Mucosa of rectum (tissue), 2 donors: Measurements from ENCODE around the gene FOXD4L6.
"Not testable (repeated sequence)": the region's sequence is repeated elsewhere in the genome, so short reads cannot be mapped to it uniquely, and the experiment has no call there.

Source experiments
- H3K27ac ChIP-seq, 2 donors: one replicate each; pipeline ENCODE4 v1.7.0; 2013; ENCODE audit warnings: inconsistent platforms in 2 of 2, low read depth in 2 of 2, low read length in 2 of 2
- H3K27me3 ChIP-seq, 2 donors: one replicate each; pipeline ENCODE4 v1.7.0; 2013; ENCODE audit warnings: low read length in 2 of 2; ENCODE audit not compliant: control insufficient read depth in 2 of 2, insufficient read depth in 2 of 2
- H3K36me3 ChIP-seq, 2 donors: one replicate each; pipeline ENCODE4 v1.7.0; 2013; ENCODE audit warnings: low read length in 2 of 2; ENCODE audit not compliant: control insufficient read depth in 2 of 2, insufficient read depth in 2 of 2
- H3K4me1 ChIP-seq, 2 donors: one replicate each; pipeline ENCODE4 v1.7.0; 2013; ENCODE audit warnings: low read length in 2 of 2, mild to moderate bottlenecking in 1 of 2; ENCODE audit not compliant: control insufficient read depth in 2 of 2, insufficient read depth in 2 of 2
- H3K4me3 ChIP-seq, 2 donors: one replicate each; pipeline ENCODE4 v1.7.0; 2013; ENCODE audit warnings: low read length in 2 of 2
- H3K9ac ChIP-seq, 2 donors: one replicate each; pipeline ENCODE4 v1.7.0; 2013; ENCODE audit warnings: low read length in 2 of 2, low read depth in 1 of 2, mild to moderate bottlenecking in 1 of 2
- H3K9me3 ChIP-seq, 2 donors: one replicate each; pipeline ENCODE4 v1.7.0; 2013; ENCODE audit warnings: low read length in 2 of 2; ENCODE audit not compliant: control insufficient read depth in 2 of 2
- donor health status: healthy.
- donor health status: Normal muscosa, but diverticular disease.

FOXD4L6 gene

GRCh38 chr9:41120696-41121095 lies 7.8 kb downstream of the FOXD4L6 start:
- not testable (repeated sequence) for H3K4me1 ChIP-seq, H3K27me3 ChIP-seq, H3K9ac ChIP-seq, H3K27ac ChIP-seq, H3K36me3 ChIP-seq, H3K4me3 ChIP-seq, H3K9me3 ChIP-seq

DNA sequence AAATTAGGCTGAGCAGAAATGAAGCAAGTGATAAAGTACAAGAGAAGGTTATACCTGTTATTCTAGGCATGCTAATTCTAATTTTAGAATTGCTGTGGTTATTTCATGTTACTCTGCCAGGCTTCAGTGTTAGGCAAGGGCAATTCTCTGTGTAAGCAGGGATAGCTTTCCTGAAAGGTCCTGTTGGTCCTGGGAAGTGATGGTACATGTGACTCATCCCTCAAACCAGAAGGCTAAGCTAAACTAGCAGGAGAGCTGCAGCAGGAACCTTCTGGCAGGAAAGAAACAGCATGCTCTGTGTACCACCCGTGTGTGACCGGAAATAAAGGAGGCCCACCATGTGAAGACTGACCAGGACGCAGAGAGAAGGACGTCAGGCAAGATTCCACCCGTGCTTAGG lies 8.8 kb downstream of the FOXD4L6 start:
- not testable (repeated sequence) for H3K27ac ChIP-seq, H3K4me1 ChIP-seq, H3K4me3 ChIP-seq, H3K9ac ChIP-seq, H3K27me3 ChIP-seq, H3K9me3 ChIP-seq, H3K36me3 ChIP-seq

DNA sequence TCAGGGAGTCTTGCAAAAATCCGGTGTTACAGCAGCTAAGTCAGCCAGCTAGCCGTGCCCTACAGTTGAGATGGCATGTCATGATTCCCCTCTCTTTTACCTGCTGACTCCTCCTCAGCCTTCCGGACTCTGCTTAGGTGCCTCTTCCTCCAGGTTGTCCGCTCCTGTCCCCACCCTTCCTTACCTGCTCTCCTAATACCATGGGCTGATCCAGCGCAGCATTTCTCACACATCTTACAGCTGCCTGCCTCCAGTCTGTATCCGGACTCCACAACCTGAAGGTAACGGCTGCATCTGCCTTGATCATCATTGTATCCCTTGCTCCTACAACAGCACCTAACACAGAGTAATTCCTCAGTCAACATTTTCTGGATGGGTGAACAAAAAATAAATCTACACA lies 9.2 kb downstream of the FOXD4L6 start:
- H3K9ac ChIP-seq, H3K4me3 ChIP-seq, H3K36me3 ChIP-seq, H3K4me1 ChIP-seq, H3K27me3 ChIP-seq, H3K27ac ChIP-seq, H3K9me3 ChIP-seq: not testable (repeated sequence)

GRCh38 chr9:41113348-41113747 lies 15.1 kb downstream of the FOXD4L6 start:
- not testable (repeated sequence) for H3K9me3 ChIP-seq, H3K4me1 ChIP-seq, H3K9ac ChIP-seq

GRCh38 chr9:41111414-41111813 lies 17.1 kb downstream of the FOXD4L6 start:
- not testable (repeated sequence) for H3K27ac ChIP-seq, H3K9me3 ChIP-seq, H3K27me3 ChIP-seq, H3K36me3 ChIP-seq, H3K9ac ChIP-seq, H3K4me3 ChIP-seq, H3K4me1 ChIP-seq

More at GRCh38 chr9:41113348-41113747, 15.1 kb downstream of the FOXD4L6 start:
- not testable (repeated sequence) for H3K27ac ChIP-seq, H3K4me3 ChIP-seq, H3K36me3 ChIP-seq, H3K27me3 ChIP-seq

DNA sequence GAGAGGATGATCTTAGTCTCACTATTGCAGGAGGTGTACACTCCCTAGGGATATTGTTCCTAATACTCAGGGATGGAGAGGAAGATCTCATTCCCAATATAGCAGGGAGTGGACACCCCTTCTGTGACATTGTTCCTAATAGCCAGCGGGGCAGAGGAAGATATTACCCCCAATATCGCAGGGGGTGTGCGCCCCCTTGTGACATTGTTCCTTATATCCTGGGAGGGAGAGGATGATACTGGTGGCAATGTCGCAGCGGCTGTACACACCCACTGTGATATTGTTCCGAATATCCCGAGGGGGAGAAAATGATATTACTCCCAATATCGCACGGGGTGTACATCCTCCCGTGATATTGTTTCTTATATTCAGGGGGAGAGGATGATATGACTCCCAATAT lies 17.6 kb downstream of the FOXD4L6 start:
- H3K4me1 ChIP-seq, H3K27ac ChIP-seq, H3K9me3 ChIP-seq, H3K9ac ChIP-seq, H3K4me3 ChIP-seq, H3K36me3 ChIP-seq, H3K27me3 ChIP-seq: not testable (repeated sequence)

DNA sequence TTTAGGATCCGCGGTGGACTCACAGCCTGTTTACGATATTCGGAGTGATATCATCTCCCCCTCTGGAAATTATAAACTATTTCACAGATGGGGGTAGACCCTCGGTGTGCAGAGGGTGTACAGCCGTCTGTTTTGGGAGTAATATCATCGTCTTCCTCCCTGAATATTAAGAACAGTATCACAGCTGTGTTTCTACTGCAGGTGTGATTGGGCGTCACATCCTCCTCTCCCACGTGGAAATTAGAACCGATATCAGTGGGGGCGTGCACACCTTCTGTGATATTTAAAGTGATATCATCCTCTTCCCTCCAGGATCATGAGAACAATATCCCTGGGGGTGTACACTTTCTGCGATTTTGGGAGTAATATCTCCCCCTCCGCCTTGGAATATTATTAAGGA lies 19.2 kb downstream of the FOXD4L6 start:
- H3K27ac ChIP-seq, H3K27me3 ChIP-seq, H3K9me3 ChIP-seq, H3K36me3 ChIP-seq, H3K4me1 ChIP-seq, H3K9ac ChIP-seq, H3K4me3 ChIP-seq: not testable (repeated sequence)

- not testable (repeated sequence) for H3K36me3 ChIP-seq, H3K4me3 ChIP-seq, H3K27me3 ChIP-seq, H3K9ac ChIP-seq, H3K4me1 ChIP-seq, H3K9me3 ChIP-seq, H3K27ac ChIP-seq
Observed at GRCh38 chr9:41108816-41109215, 19.7 kb downstream of the FOXD4L6 start.

DNA sequence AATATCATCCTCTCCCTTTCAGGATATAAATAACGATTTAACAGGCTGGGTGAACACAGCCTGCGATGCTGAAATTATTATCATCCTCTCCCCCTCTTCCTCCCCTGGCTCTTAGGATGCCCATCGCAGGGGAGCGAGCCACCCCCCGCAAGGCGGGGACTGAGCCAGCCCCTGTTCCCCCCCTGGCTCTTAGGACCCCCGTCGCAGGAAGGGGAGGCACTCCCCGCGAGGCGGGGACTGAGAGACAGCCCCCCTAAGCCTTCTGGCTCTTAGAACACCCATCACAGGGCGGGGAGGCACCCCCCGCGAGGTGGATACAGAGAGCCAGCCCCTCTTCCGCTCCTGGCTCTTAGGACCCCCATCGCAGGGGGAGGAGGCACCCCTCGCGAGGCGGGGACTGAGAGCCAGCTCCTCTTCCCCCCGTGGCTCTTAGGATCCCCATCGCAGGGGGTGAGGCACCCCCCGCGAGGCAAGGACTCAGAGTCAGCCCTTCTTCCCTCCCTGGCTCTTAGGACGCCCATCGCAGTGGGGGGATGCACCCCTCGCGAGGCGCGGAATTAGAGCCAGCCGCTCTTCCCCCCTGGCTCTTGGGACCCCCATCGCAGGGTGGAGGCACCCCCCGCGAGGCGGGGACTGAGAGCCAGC lies 21.9 kb downstream of the FOXD4L6 start:
- not testable (repeated sequence) for H3K4me3 ChIP-seq, H3K27ac ChIP-seq, H3K9ac ChIP-seq, H3K4me1 ChIP-seq, H3K9me3 ChIP-seq, H3K27me3 ChIP-seq, H3K36me3 ChIP-seq

DNA sequence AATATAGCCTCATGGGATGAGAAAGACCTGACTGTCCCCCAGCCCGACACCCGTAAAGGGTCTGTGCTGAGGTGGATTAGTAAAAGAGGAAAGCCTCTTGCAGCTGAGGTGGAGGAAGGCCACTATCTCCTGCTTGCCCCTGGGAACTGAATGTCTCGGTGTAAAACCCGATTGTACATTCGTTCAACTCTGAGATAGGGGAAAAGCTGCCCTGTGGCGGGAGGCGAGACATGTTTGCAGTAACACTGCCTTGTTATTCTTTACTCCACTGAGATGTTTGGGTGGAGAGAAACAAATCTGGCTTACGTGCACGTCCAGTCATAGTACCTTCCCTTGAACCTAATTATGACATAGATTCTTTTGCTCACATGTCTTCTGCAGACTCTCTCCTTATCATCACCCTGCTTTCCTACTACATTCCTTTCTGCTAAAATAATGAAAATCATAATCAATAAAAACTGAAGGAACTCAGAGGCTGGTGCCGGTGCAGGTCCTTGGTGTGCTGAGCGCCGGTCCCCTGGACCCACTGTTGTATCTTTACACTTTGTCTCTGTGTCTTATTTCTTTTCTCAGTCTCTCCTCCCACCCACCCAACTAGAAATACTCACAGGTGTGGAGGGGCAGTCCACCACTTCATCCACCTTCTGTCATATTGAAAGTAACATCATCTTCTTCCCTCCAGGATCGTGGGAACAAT lies 22.8 kb downstream of the FOXD4L6 start:
- H3K9me3 ChIP-seq, H3K9ac ChIP-seq, H3K4me1 ChIP-seq, H3K27me3 ChIP-seq, H3K27ac ChIP-seq, H3K4me3 ChIP-seq, H3K36me3 ChIP-seq: not testable (repeated sequence)

DNA sequence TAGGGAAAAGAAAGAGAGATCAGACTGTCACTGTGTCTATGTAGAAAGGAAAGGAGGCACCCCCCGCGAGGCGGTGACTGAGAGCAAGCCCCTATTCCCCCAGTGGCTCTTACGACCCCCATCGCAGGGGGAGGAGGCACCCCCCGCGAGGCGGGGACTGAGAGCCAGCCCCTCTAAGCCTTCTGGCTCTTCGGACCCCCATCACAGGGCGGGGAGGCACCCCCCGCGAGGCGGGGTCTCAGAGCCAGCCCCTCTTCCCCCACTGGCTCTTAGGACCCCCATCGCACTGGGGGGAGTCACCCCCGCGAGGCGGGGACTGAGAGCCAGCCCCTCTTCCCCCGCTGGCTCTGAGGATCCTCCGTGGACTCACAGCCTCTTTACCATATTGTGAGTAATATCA lies 23.9 kb downstream of the FOXD4L6 start:
- not testable (repeated sequence) for H3K4me1 ChIP-seq, H3K27me3 ChIP-seq

More for the DNA sequence above, 23.9 kb downstream of the FOXD4L6 start:
- not testable (repeated sequence) for H3K27ac ChIP-seq, H3K36me3 ChIP-seq, H3K9ac ChIP-seq, H3K4me3 ChIP-seq, H3K9me3 ChIP-seq
